GM18508 (cell line): ENCODE measurements around the gene ARHGEF38.

ENCODE experiments used
- ATAC-seq: cut with Tn5 transposase; IDR thresholded peaks from one replicate; pipeline ENCODE4 v1.9.1; 2021; ENCODE audit warnings: moderate number of reproducible peaks; ENCODE audit not compliant: insufficient read depth, unreplicated experiment

ARHGEF38 gene

GRCh38 chr4:105555409-105555808 is 3.0 kb downstream of the ARHGEF38 start:
- no peak for ATAC-seq

- no peak for ATAC-seq
Measured at GRCh38 chr4:105556206-105556605, 3.8 kb downstream of the ARHGEF38 start.

GRCh38 chr4:105558277-105558676 is 5.9 kb downstream of the ARHGEF38 start:
- ATAC-seq = no peak

- no peak for ATAC-seq
Measured at GRCh38 chr4:105560421-105560848, 8.0 kb downstream of the ARHGEF38 start.

- ATAC-seq = no peak
Measured at GRCh38 chr4:105563352-105563751, 10.9 kb downstream of the ARHGEF38 start.

- ATAC-seq = no peak
Measured at GRCh38 chr4:105568584-105568983, 16.2 kb downstream of the ARHGEF38 start.

- ATAC-seq = no peak
Measured at GRCh38 chr4:105569057-105569865, 16.8 kb downstream of the ARHGEF38 start.

GRCh38 chr4:105569866-105570236 is 17.4 kb downstream of the ARHGEF38 start:
- ATAC-seq = no peak

GRCh38 chr4:105572296-105572695 is 19.9 kb downstream of the ARHGEF38 start:
- ATAC-seq = no peak

GRCh38 chr4:105586638-105587328 is 34.4 kb downstream of the ARHGEF38 start:
- no peak for ATAC-seq

- no peak for ATAC-seq
Measured at GRCh38 chr4:105587841-105588240, 35.4 kb downstream of the ARHGEF38 start.

GRCh38 chr4:105588252-105588651 is 35.8 kb downstream of the ARHGEF38 start:
- ATAC-seq = no peak

- no peak for ATAC-seq
Measured at GRCh38 chr4:105591573-105591972, 39.2 kb downstream of the ARHGEF38 start.

- peak; percentile 73 for ATAC-seq
Measured at GRCh38 chr4:105594099-105595010, 41.9 kb downstream of the ARHGEF38 start.

GRCh38 chr4:105596684-105597083 is 44.3 kb downstream of the ARHGEF38 start:
- no peak for ATAC-seq

- no peak for ATAC-seq
Measured at GRCh38 chr4:105598052-105598451, 45.6 kb downstream of the ARHGEF38 start.

GRCh38 chr4:105598787-105599186 is 46.4 kb downstream of the ARHGEF38 start:
- no peak for ATAC-seq

GRCh38 chr4:105599482-105599881 is 47.1 kb downstream of the ARHGEF38 start:
- no peak for ATAC-seq

- no peak for ATAC-seq
Measured at GRCh38 chr4:105599932-105600655, 47.7 kb downstream of the ARHGEF38 start.

- no peak for ATAC-seq
Measured at GRCh38 chr4:105600951-105601350, 48.5 kb downstream of the ARHGEF38 start.
